Astrocyte (in vitro differentiated cells and primary cell): ENCODE results near the gene LTBP2. TPM values are rescaled to one million over a fixed set of nuclear protein-coding genes. Genes with fewer than 3 reads are reported as not detected.

ENCODE experiments used
- DNase-seq: peaks from one replicate; pipeline ENCODE4 v3.0.0-alpha.2; 2010; ENCODE audit warnings: low read depth
- FAIRE-seq: peaks from 2 replicates; lab custom pipeline; 2011; peaks lifted over from hg19 to GRCh38; lab: Jason Lieb, UNC
- H2AFZ ChIP-seq: 2 replicates; pipeline ENCODE4 v1.6.0; 2012; ENCODE audit warnings: low read depth, low read length, inconsistent platforms
- H3K27ac ChIP-seq: 2 replicates; pipeline ENCODE4 v1.5.1; 2011; ENCODE audit warnings: low read depth, low read length, inconsistent platforms
- H3K27me3 ChIP-seq: 2 replicates; pipeline ENCODE4 v1.6.0; 2011; ENCODE audit warnings: low read length, inconsistent platforms; ENCODE audit not compliant: insufficient read depth
- H3K36me3 ChIP-seq: 2 replicates; pipeline ENCODE4 v1.5.1; 2011; ENCODE audit warnings: low read length, inconsistent platforms; ENCODE audit not compliant: insufficient read depth
- H3K4me1 ChIP-seq: 2 replicates; pipeline ENCODE4 v1.5.1; 2011; ENCODE audit warnings: low read length, inconsistent platforms; ENCODE audit not compliant: insufficient read depth
- H3K4me2 ChIP-seq: 2 replicates; pipeline ENCODE4 v1.6.0; 2012; ENCODE audit warnings: low read length, inconsistent platforms
- H3K4me3 ChIP-seq: 2 replicates; pipeline ENCODE4 v1.5.1; 2011; ENCODE audit warnings: low read depth, mild to moderate bottlenecking, low read length, inconsistent platforms; ENCODE audit not compliant: insufficient read depth
- H3K79me2 ChIP-seq: 2 replicates; pipeline ENCODE4 v1.6.0; 2012; ENCODE audit warnings: mild to moderate bottlenecking, low read length, inconsistent platforms; ENCODE audit not compliant: insufficient read depth
- H3K9ac ChIP-seq: 2 replicates; pipeline ENCODE4 v1.6.0; 2012; ENCODE audit warnings: mild to moderate bottlenecking, low read length, inconsistent platforms
- H3K9me3 ChIP-seq: 2 replicates; pipeline ENCODE4 v1.5.1; 2012; ENCODE audit warnings: low read depth, mild to moderate bottlenecking, low read length, inconsistent platforms; ENCODE audit not compliant: insufficient read depth
- H4K20me1 ChIP-seq: 2 replicates; pipeline ENCODE4 v1.6.0; 2012; ENCODE audit warnings: low read length, inconsistent platforms; ENCODE audit not compliant: insufficient read depth
- H3K27ac Mint-ChIP-seq: one replicate; pipeline ENCODE4 v1.8.0; 2021; ENCODE audit warnings: mild to moderate bottlenecking, mixed read lengths; ENCODE audit not compliant: unreplicated experiment
- H3K27me3 Mint-ChIP-seq: one replicate; pipeline ENCODE4 v1.8.0; 2021; ENCODE audit warnings: low read depth, mixed read lengths; ENCODE audit not compliant: unreplicated experiment
- H3K36me3 Mint-ChIP-seq: one replicate; pipeline ENCODE4 v1.8.0; 2021; ENCODE audit warnings: low read depth, mixed read lengths; ENCODE audit not compliant: unreplicated experiment
- H3K4me1 Mint-ChIP-seq: one replicate; pipeline ENCODE4 v1.8.0; 2021; ENCODE audit warnings: low read depth, mixed read lengths; ENCODE audit not compliant: unreplicated experiment
- H3K4me3 Mint-ChIP-seq: one replicate; pipeline ENCODE4 v1.8.0; 2021; ENCODE audit warnings: mild to moderate bottlenecking, moderate library complexity, mixed read lengths; ENCODE audit not compliant: unreplicated experiment
- H3K9me3 Mint-ChIP-seq: one replicate; pipeline ENCODE4 v1.8.0; 2021; ENCODE audit warnings: mild to moderate bottlenecking, mixed read lengths; ENCODE audit not compliant: unreplicated experiment
- EZH2 ChIP-seq: IDR thresholded peaks from 2 replicates; pipeline ENCODE4 v1.6.1; 2012; ENCODE audit warnings: mild to moderate bottlenecking, low read length, inconsistent platforms; ENCODE audit not compliant: insufficient read depth
- total RNA-seq: library from RNA; stranded (reverse); gene quantifications from 2 replicates; pipeline ENCODE4 v1.2.1, GENCODE V29; 2021
- TF ChIP-seq, protein P1 (sequence below): IDR thresholded peaks from 2 replicates; pipeline ENCODE4 v1.5.1; 2011; ENCODE audit warnings: low read depth, mild to moderate bottlenecking, inconsistent platforms, low read length, moderate library complexity; ENCODE audit not compliant: insufficient read depth

Gene LTBP2
- total RNA-seq, 1 donor from 2014 or later: 162 TPM

DNA sequence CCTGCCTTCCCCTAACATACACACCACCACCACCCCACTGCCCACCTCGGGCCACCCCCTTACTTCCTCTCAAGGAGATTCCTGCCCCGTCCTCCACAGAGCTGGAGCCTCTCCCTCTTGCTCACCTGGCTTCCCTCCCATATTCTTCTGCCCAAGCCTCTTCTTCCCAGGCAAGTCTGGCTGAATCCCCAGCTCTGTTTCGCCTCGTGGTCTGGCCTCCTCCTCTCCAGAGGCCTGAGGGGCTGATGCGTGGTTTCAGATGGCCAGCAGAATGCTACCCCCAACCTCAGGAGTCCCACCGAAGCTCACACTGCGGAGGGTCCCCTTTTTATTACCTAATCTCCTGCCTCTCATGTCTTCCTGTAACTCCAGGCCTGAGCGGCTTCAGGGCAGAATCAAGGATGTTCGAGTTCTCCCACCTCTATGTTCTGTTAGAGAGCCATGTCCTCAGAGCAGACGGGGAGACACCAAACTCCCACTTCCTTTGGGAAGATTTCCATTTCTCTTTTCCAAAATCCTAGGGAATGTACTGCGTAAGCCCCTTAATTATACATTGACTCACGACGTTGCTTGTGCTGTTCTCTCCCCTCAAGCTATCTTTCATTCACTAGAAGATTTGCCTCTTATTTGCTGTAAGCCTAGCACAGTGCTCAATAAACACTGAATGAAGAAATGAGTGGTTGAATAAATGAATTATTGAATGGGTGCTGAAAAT lies 33.9 kb upstream of the LTBP2 start:
- Histone ChIP-seq H3K4me3 (no peak overlapping the region), H3K27me3 (no peaks in the 10 kb centered on the region), H3K79me2 (no peaks in the 10 kb centered on the region), H3K4me1 (peaks cover 17% of the 10 kb centered on the region), H2AFZ (no peak overlapping the region), H3K27ac (no peak overlapping the region), H3K36me3 (no peaks in the 10 kb centered on the region), H3K9me3 (no peaks in the 10 kb centered on the region), H3K4me2 (no peak overlapping the region), H4K20me1 (no peaks in the 10 kb centered on the region), H3K9ac (no peak overlapping the region)
- no peak overlapping the region for H3K27ac Mint-ChIP-seq
- TF ChIP-seq, protein P1, sequence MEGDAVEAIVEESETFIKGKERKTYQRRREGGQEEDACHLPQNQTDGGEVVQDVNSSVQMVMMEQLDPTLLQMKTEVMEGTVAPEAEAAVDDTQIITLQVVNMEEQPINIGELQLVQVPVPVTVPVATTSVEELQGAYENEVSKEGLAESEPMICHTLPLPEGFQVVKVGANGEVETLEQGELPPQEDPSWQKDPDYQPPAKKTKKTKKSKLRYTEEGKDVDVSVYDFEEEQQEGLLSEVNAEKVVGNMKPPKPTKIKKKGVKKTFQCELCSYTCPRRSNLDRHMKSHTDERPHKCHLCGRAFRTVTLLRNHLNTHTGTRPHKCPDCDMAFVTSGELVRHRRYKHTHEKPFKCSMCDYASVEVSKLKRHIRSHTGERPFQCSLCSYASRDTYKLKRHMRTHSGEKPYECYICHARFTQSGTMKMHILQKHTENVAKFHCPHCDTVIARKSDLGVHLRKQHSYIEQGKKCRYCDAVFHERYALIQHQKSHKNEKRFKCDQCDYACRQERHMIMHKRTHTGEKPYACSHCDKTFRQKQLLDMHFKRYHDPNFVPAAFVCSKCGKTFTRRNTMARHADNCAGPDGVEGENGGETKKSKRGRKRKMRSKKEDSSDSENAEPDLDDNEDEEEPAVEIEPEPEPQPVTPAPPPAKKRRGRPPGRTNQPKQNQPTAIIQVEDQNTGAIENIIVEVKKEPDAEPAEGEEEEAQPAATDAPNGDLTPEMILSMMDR: no peak
- no peak for TF ChIP-seq EZH2
- no peaks in the 10 kb centered on the region for H3K27me3 Mint-ChIP-seq
- DNase-seq (no peak), FAIRE-seq (no peak)
- H3K9me3 Mint-ChIP-seq: no peaks in the 10 kb centered on the region
- H3K36me3 Mint-ChIP-seq: peaks cover 3% of the 10 kb centered on the region
- peaks cover 37% of the 10 kb centered on the region for H3K4me1 Mint-ChIP-seq
- H3K4me3 Mint-ChIP-seq: peak overlapping the region; percentile 57

DNA sequence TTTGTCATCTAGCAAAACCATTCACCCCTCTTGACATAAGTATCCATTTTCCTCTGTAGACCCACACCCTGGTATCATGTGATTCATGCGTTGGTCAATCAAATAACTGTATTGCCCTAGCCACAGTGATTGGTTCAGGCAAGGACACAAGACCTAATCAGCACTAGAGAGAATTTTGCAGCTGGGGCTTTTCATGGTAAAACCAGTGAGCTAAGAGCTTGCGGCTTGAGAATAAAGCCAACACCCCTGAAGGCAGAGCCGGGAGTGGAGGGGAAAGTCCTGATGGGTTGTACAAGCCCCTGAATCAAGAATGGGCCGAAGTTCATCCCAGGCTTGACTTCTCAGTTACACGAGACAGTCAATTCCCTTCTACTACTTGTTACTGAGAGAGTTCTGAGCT lies 33.2 kb upstream of the LTBP2 start:
- Histone ChIP-seq H3K27ac (no peak overlapping the region), H3K4me3 (no peak overlapping the region), H3K79me2 (no peaks in the 10 kb centered on the region), H3K27me3 (no peaks in the 10 kb centered on the region), H3K9ac (no peak overlapping the region), H3K36me3 (no peaks in the 10 kb centered on the region), H2AFZ (no peak overlapping the region), H4K20me1 (no peaks in the 10 kb centered on the region), H3K9me3 (no peaks in the 10 kb centered on the region), H3K4me1 (peaks cover 17% of the 10 kb centered on the region), H3K4me2 (no peak overlapping the region)
- Mint-ChIP-seq H3K36me3 (peaks cover 3% of the 10 kb centered on the region), H3K4me3 (no peak overlapping the region), H3K9me3 (peaks cover 2% of the 10 kb centered on the region), H3K4me1 (peaks cover 32% of the 10 kb centered on the region), H3K27ac (no peak overlapping the region), H3K27me3 (peaks cover 3% of the 10 kb centered on the region)
- DNase-seq: no peak
- FAIRE-seq: no peak
- TF ChIP-seq, protein P1: no peak
- TF ChIP-seq EZH2: no peak
